H9 (cell line): ENCODE measurements around the gene PRKAG2. TPM values are rescaled to one million over a fixed set of nuclear protein-coding genes. Genes with fewer than 3 reads are reported as not detected.

Experiments used
- DNase-seq: peaks from one replicate; pipeline ENCODE4 v3.0.0-alpha.2; 2017
- H2AFZ ChIP-seq: one replicate; pipeline ENCODE4 v1.6.1; 2013; ENCODE audit warnings: mild to moderate bottlenecking, low read length, control low read depth, moderate library complexity
- H2AK5ac ChIP-seq: 2 replicates; pipeline ENCODE4 v1.6.1; 2013; ENCODE audit warnings: low read length, control low read depth, mixed read lengths; ENCODE audit not compliant: insufficient read length
- H2BK120ac ChIP-seq: one replicate; pipeline ENCODE4 v1.6.1; 2013; ENCODE audit warnings: low read depth, mild to moderate bottlenecking, low read length, control low read depth, inconsistent platforms; ENCODE audit not compliant: poor library complexity, severe bottlenecking
- H2BK12ac ChIP-seq: 2 replicates; pipeline ENCODE4 v1.6.1; 2013; ENCODE audit warnings: low read length, control low read depth, mixed read lengths, low read depth; ENCODE audit not compliant: insufficient read length
- H2BK15ac ChIP-seq: 2 replicates; pipeline ENCODE4 v1.6.1; 2013; ENCODE audit warnings: low read depth, low read length, control low read depth
- H2BK20ac ChIP-seq: one replicate; pipeline ENCODE4 v1.6.1; 2013; ENCODE audit warnings: low read depth, mild to moderate bottlenecking, low read length, control low read depth, inconsistent platforms; ENCODE audit not compliant: poor library complexity, severe bottlenecking
- H2BK5ac ChIP-seq: 2 replicates; pipeline ENCODE4 v1.6.1; 2013; ENCODE audit warnings: low read length, control low read depth, mixed read lengths; ENCODE audit not compliant: insufficient read length
- H3K14ac ChIP-seq: 2 replicates; pipeline ENCODE4 v1.6.1; 2013; ENCODE audit warnings: low read length, control low read depth; ENCODE audit not compliant: insufficient read depth
- H3K18ac ChIP-seq: 2 replicates; pipeline ENCODE4 v1.6.1; 2013; ENCODE audit warnings: low read depth, mild to moderate bottlenecking, mixed read lengths, low read length, control low read depth; ENCODE audit not compliant: insufficient read length
- H3K23ac ChIP-seq: 2 replicates; pipeline ENCODE4 v1.6.1; 2013; ENCODE audit warnings: low read length, control low read depth, mixed read lengths, low read depth; ENCODE audit not compliant: insufficient read length
- H3K23me2 ChIP-seq: 2 replicates; pipeline ENCODE4 v1.6.1; 2013; ENCODE audit warnings: low read depth, mild to moderate bottlenecking, mixed read lengths, low read length, control low read depth; ENCODE audit not compliant: insufficient read length, poor library complexity, severe bottlenecking
- H3K27ac ChIP-seq: 2 replicates; pipeline ENCODE4 v1.5.1; 2013; ENCODE audit warnings: low read length, control low read depth, mixed read lengths, low read depth; ENCODE audit not compliant: insufficient read length
- H3K27me3 ChIP-seq: 2 replicates; pipeline ENCODE4 v1.6.1; 2013; ENCODE audit warnings: low read length, control low read depth, inconsistent platforms; ENCODE audit not compliant: insufficient read depth
- H3K4ac ChIP-seq: 2 replicates; pipeline ENCODE4 v1.6.1; 2013; ENCODE audit warnings: low read depth, mild to moderate bottlenecking, control low read depth, inconsistent platforms, low read length, moderate library complexity
- H3K4me1 ChIP-seq: 2 replicates; pipeline ENCODE4 v1.6.1; 2013; ENCODE audit warnings: low read length, control low read depth, inconsistent platforms; ENCODE audit not compliant: insufficient read depth
- H3K4me2 ChIP-seq: 2 replicates; pipeline ENCODE4 v1.6.1; 2013; ENCODE audit warnings: low read length, control low read depth, mixed read lengths; ENCODE audit not compliant: insufficient read length, insufficient read depth
- H3K56ac ChIP-seq: 2 replicates; pipeline ENCODE4 v1.6.1; 2013; ENCODE audit warnings: low read depth, mild to moderate bottlenecking, mixed read lengths, low read length, control low read depth; ENCODE audit not compliant: insufficient read length
- H3K79me1 ChIP-seq: 2 replicates; pipeline ENCODE4 v1.6.1; 2013; ENCODE audit warnings: low read depth, mild to moderate bottlenecking, moderate library complexity, low read length, control low read depth, inconsistent platforms; ENCODE audit not compliant: insufficient read depth, poor library complexity, severe bottlenecking
- H3K79me2 ChIP-seq: 2 replicates; pipeline ENCODE4 v1.6.1; 2013; ENCODE audit warnings: low read length, control low read depth, inconsistent platforms; ENCODE audit not compliant: insufficient read depth
- H3K9ac ChIP-seq: 2 replicates; pipeline ENCODE4 v1.6.1; 2013; ENCODE audit warnings: low read length, control low read depth, mixed read lengths; ENCODE audit not compliant: insufficient read length; ENCODE audit errors: extremely low read depth
- H3K9me3 ChIP-seq: one replicate; pipeline ENCODE4 v1.6.1; 2013; ENCODE audit warnings: low read depth, low read length, inconsistent platforms; ENCODE audit not compliant: control insufficient read depth
- H3T11ph ChIP-seq: one replicate; pipeline ENCODE4 v1.6.1; 2013; ENCODE audit warnings: mild to moderate bottlenecking, low read length, control low read depth, inconsistent platforms
- H4K20me1 ChIP-seq: one replicate; pipeline ENCODE4 v1.6.1; 2013; ENCODE audit not compliant: control insufficient read depth, insufficient read length, insufficient read depth
- H4K5ac ChIP-seq: 2 replicates; pipeline ENCODE4 v1.6.1; 2013; ENCODE audit warnings: low read depth, mild to moderate bottlenecking, mixed read lengths, low read length, control low read depth; ENCODE audit not compliant: insufficient read length
- H4K8ac ChIP-seq: replicated peaks from 2 replicates; pipeline ENCODE4 v1.6.1; 2013; ENCODE audit warnings: low read length, control low read depth, mixed read lengths, low read depth; ENCODE audit not compliant: insufficient read length
- H4K91ac ChIP-seq: 2 replicates; pipeline ENCODE4 v1.6.1; 2013; ENCODE audit warnings: low read depth, mild to moderate bottlenecking, moderate library complexity, mixed read lengths, low read length, control low read depth; ENCODE audit not compliant: insufficient read length
- H3K27ac Mint-ChIP-seq, 3 experiments: 2 replicates in 2 of 3; 3 replicates in 1 of 3; pipeline ENCODE4 v1.8.0; 2020 to 2021; ENCODE audit warnings: mixed read lengths in 3 of 3, mild to moderate bottlenecking in 1 of 3, moderate library complexity in 1 of 3
- H3K27me3 Mint-ChIP-seq: 2 replicates; pipeline ENCODE4 v1.8.0; 2021; ENCODE audit warnings: low read depth, mild to moderate bottlenecking, moderate library complexity, mixed read lengths
- H3K36me3 Mint-ChIP-seq, 3 experiments: 2 replicates in 2 of 3; 3 replicates in 1 of 3; pipeline ENCODE4 v1.8.0; 2020 to 2021; ENCODE audit warnings: low read depth in 3 of 3, mixed read lengths in 3 of 3; ENCODE audit not compliant: insufficient read depth in 1 of 3
- H3K4me1 Mint-ChIP-seq, 2 experiments: 2 replicates each; pipeline ENCODE4 v1.8.0; 2020; ENCODE audit warnings: mixed read lengths in 2 of 2
- H3K4me3 Mint-ChIP-seq, 2 experiments: 2 replicates in 1 of 2; 3 replicates in 1 of 2; pipeline ENCODE4 v1.8.0; 2020 to 2021; ENCODE audit warnings: mild to moderate bottlenecking in 2 of 2, mixed read lengths in 2 of 2, moderate library complexity in 1 of 2
- H3K9me3 Mint-ChIP-seq, 2 experiments: 2 replicates in 1 of 2; 3 replicates in 1 of 2; pipeline ENCODE4 v1.8.0; 2020; ENCODE audit warnings: mild to moderate bottlenecking in 2 of 2, mixed read lengths in 2 of 2, moderate library complexity in 1 of 2
- CTCF ChIP-seq: fragments of 200-600 bp; sonication (generic); conservative IDR thresholded peaks from 3 replicates; pipeline ENCODE4 v1.8.0; 2021; ENCODE audit warnings: antibody characterized with exemption, mild to moderate bottlenecking
- WGBS: extraction: QIAGEN DNeasy Blood & Tissue Kit; methylation state at CpG from one replicate; pipeline ENCODE4 v1.1.7; 2013; ENCODE audit warnings: missing lambda C conversion rate, low lambda C conversion rate, mixed read lengths; ENCODE audit not compliant: insufficient read length; ENCODE audit errors: extremely low coverage; 5-methylcytosine and 5-hydroxymethylcytosine counted together
- total RNA-seq: library from RNA; stranded (reverse); gene quantifications from 2 replicates; pipeline ENCODE4 v1.2.1, GENCODE V29; 2021

Gene PRKAG2
- total RNA-seq, 1 experiment from 2014 or later, result 11.8 TPM

GRCh38 chr7:151560243-151560642 lies 316.7 kb downstream of the PRKAG2 start:
- no peaks in the 10 kb centered on the region for H3K27me3 ChIP-seq
- Mint-ChIP-seq H3K36me3 (peaks cover 0 to 5% (median 0%) of the 10 kb centered on the region in 3 experiments; a peak in 2 of 7 replicates), H3K4me1 (no peaks in the 10 kb centered on the region), H3K9me3 (no peaks in the 10 kb centered on the region), H3K27ac (no peak overlapping the region), H3K4me3 (no peak overlapping the region), H3K27me3 (no peaks in the 10 kb centered on the region)
- no CpG with 5 or more reads among the region's 9 CpGs for WGBS
- no peak overlapping the region for H2BK20ac ChIP-seq
- H2BK5ac ChIP-seq, result no peak overlapping the region
- no peak overlapping the region for H4K8ac ChIP-seq
- no peak overlapping the region for H3K23ac ChIP-seq
- no peak overlapping the region for H4K91ac ChIP-seq
- no peak overlapping the region for H2BK120ac ChIP-seq
- no peak overlapping the region for H3K4me2 ChIP-seq
- no peak overlapping the region for H2AFZ ChIP-seq
- H3K4ac ChIP-seq, result no peak overlapping the region
- no peak overlapping the region for H2AK5ac ChIP-seq
- H3K27ac ChIP-seq, result no peak overlapping the region
- no peak overlapping the region for H3K14ac ChIP-seq
- H3T11ph ChIP-seq, result no peak overlapping the region
- TF ChIP-seq CTCF, result no peak
- no peak overlapping the region for H4K5ac ChIP-seq
- H2BK12ac ChIP-seq, result no peak overlapping the region
- no peak overlapping the region for H3K9ac ChIP-seq
- H4K20me1 ChIP-seq, result no peaks in the 10 kb centered on the region
- no peak overlapping the region for H3K18ac ChIP-seq
- no peaks in the 10 kb centered on the region for H3K9me3 ChIP-seq
- H3K79me2 ChIP-seq, result no peaks in the 10 kb centered on the region
- no peak overlapping the region for H2BK15ac ChIP-seq
- no peak overlapping the region for H3K56ac ChIP-seq
- DNase-seq, result no peak
- H3K4me1 ChIP-seq, result no peaks in the 10 kb centered on the region
- H3K79me1 ChIP-seq, result no peaks in the 10 kb centered on the region
- H3K23me2 ChIP-seq, result no peaks in the 10 kb centered on the region
